Stimulated activated CD8-positive, alpha-beta memory T cell treated with anti-CD3 and anti-CD28 coated beads, Interleukin-15, amount 100 ng/mL, for 48 hours (primary cell): ENCODE data around the gene ZNF710.
"Not testable (repeated sequence)": the region's sequence is repeated elsewhere in the genome, so short reads cannot be mapped to it uniquely, and the experiment has no call there.

Source experiments
- DNase-seq, 2 donors: peaks; one replicate each; pipeline ENCODE4 v3.0.0-alpha.2; 2020; ENCODE audit warnings: low read depth in 2 of 2

Gene ZNF710

GRCh38 chr15:90001062-90001682 is at the start of gene ZNF710:
Gene ZNF710 (plus strand): TSS chr15:90001324. CDS start chr15:90067138, 65,814 bp downstream.
- no peak for DNase-seq

GRCh38 chr15:89954541-89954940 is 46.6 kb upstream of the ZNF710 start:
- DNase-seq: no peak

- DNase-seq: not testable (repeated sequence)
Observed at GRCh38 chr15:89955449-89955998, 45.6 kb upstream of the ZNF710 start.

- no peak for DNase-seq
Observed at GRCh38 chr15:89958107-89958805, 42.9 kb upstream of the ZNF710 start.

GRCh38 chr15:89963301-89964231 is 37.6 kb upstream of the ZNF710 start:
- DNase-seq: no peak

- no peak for DNase-seq
Observed at GRCh38 chr15:89964232-89964954, 36.7 kb upstream of the ZNF710 start.

- no peak for DNase-seq
Observed at GRCh38 chr15:89967881-89968280, 33.2 kb upstream of the ZNF710 start.

- DNase-seq: peak; percentile 5 to 32
Observed at GRCh38 chr15:89971592-89971997, 29.5 kb upstream of the ZNF710 start.

GRCh38 chr15:89972085-89972484 is 29.0 kb upstream of the ZNF710 start:
- DNase-seq: no peak

- DNase-seq: no peak
Observed at GRCh38 chr15:89975482-89976245, 25.5 kb upstream of the ZNF710 start.

- DNase-seq: no peak
Observed at GRCh38 chr15:89976246-89976600, 24.9 kb upstream of the ZNF710 start.

- DNase-seq: not testable (repeated sequence)
Observed at GRCh38 chr15:89977836-89978235, 23.3 kb upstream of the ZNF710 start.

- no peak for DNase-seq
Observed at GRCh38 chr15:89978914-89979313, 22.2 kb upstream of the ZNF710 start.

- no peak for DNase-seq
Observed at GRCh38 chr15:89980896-89981295, 20.2 kb upstream of the ZNF710 start.

- no peak for DNase-seq
Observed at GRCh38 chr15:89982315-89983055, 18.6 kb upstream of the ZNF710 start.

- DNase-seq: no peak
Observed at GRCh38 chr15:89984001-89984400, 17.1 kb upstream of the ZNF710 start.

- DNase-seq: no peak
Observed at GRCh38 chr15:89984421-89985010, 16.6 kb upstream of the ZNF710 start.

- DNase-seq: no peak
Observed at GRCh38 chr15:89985111-89985510, 16.0 kb upstream of the ZNF710 start.

GRCh38 chr15:89991312-89991711 is 9.8 kb upstream of the ZNF710 start:
- no peak for DNase-seq

GRCh38 chr15:89993349-89993748 is 7.8 kb upstream of the ZNF710 start:
- no peak for DNase-seq
